BLaER1 treated with 17β-estradiol and CSF1 and Interleukin-3, amounts not matched to agents 10 nM and 100 nM (cell line): ENCODE results near the gene SLC25A41.
A peak's percentile ranks its signal among the peaks of the same experiment; 100 is the strongest.

ENCODE experiments used
- H3K27ac ChIP-seq, 11 experiments: shearing (Covaris generic); formaldehyde crosslinking; 2 replicates each; pipeline ENCODE4 v1.8.1; 2022
- H3K27me3 ChIP-seq, 11 experiments: shearing (Covaris generic); formaldehyde crosslinking; 2 replicates each; pipeline ENCODE4 v1.8.1; 2022
- H3K36me3 ChIP-seq, 11 experiments: shearing (Covaris generic); formaldehyde crosslinking; 2 replicates each; pipeline ENCODE4 v1.8.1; 2022
- H3K4me1 ChIP-seq, 10 experiments: shearing (Covaris generic); formaldehyde crosslinking; 2 replicates each; pipeline ENCODE4 v1.8.1; 2022
- H3K4me2 ChIP-seq, 11 experiments: shearing (Covaris generic); formaldehyde crosslinking; 2 replicates each; pipeline ENCODE4 v1.8.1; 2022
- H3K4me3 ChIP-seq, 10 experiments: shearing (Covaris generic); formaldehyde crosslinking; 2 replicates each; pipeline ENCODE4 v1.8.1; 2022
- H3K9ac ChIP-seq, 11 experiments: shearing (Covaris generic); formaldehyde crosslinking; 2 replicates each; pipeline ENCODE4 v1.8.1; 2022
- H3K9me3 ChIP-seq, 11 experiments: shearing (Covaris generic); formaldehyde crosslinking; replicated peaks in 1 of 11; 2 replicates each; pipeline ENCODE4 v1.8.1; 2022
- H4K20me1 ChIP-seq, 11 experiments: shearing (Covaris generic); formaldehyde crosslinking; 2 replicates each; pipeline ENCODE4 v1.8.1; 2022
- Cebpa-rat ChIP-seq, 11 experiments: shearing (Covaris generic); IDR thresholded peaks; 2 replicates each; pipeline ENCODE4 v1.8.1; 2022

SLC25A41 gene

DNA sequence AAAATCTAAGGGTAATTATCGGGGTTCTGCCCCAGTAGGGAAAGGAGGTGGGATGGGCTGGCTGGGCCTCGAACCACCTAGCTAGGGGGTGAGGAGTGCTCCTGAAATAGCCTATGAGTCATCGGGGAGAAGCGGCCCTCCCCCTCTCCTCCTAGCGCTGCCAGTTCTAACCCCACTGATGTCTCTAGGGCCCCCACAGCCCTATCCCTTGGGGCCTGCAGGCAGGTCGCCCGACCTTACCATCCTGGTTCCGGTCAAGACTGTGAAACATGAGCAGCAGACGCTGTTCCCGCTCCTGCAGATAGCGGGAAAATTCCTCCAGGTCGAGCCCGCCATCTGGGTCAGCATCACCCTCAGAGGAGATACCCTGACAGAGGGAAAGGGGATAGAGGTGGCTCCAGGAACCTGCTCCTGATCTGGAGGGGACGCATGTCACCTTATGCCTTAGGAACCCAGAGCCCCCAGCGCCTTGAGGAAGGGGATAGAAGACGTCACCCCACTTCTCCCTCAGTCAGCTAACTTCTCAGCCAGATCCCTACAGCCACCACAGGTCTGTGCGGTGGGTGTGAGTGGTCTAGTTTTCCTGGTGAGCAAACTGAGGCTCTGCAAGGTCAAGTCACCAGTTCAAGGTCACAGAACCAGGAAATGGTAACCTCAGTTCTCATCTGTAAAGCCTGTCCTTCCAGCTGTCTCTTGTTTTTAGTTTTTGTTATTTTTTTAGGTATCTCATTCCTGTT is 24.6 kb upstream of the SLC25A41 start:
- Histone ChIP-seq H3K9ac (peak overlapping the region; percentile 73 to 86 (median 82); a peak in 21 of 22 replicates), H4K20me1 (peaks cover 0 to 4% (median 0%) of the 10 kb centered on the region in 11 experiments; a peak in 1 of 22 replicates), H3K27ac (peak overlapping the region in 10 of 11 experiments; percentile 27 to 79 (median 66); a peak in 19 of 22 replicates), H3K4me1 (peaks cover 15 to 27% (median 26%) of the 10 kb centered on the region in 10 experiments), H3K27me3 (no peaks in the 10 kb centered on the region; a peak in 1 of 22 replicates), H3K4me2 (peak overlapping the region; percentile 88 to 99 (median 96)), H3K4me3 (peak overlapping the region; percentile 73 to 92 (median 82); a peak in 19 of 20 replicates), H3K9me3 (peaks cover 18 to 30% (median 28%) of the 10 kb centered on the region in 11 experiments), H3K36me3 (peaks cover 32 to 46% (median 38%) of the 10 kb centered on the region in 11 experiments)
- TF ChIP-seq Cebpa-rat (IDR thresholded peaks at IDR 0.05), result no peak

DNA sequence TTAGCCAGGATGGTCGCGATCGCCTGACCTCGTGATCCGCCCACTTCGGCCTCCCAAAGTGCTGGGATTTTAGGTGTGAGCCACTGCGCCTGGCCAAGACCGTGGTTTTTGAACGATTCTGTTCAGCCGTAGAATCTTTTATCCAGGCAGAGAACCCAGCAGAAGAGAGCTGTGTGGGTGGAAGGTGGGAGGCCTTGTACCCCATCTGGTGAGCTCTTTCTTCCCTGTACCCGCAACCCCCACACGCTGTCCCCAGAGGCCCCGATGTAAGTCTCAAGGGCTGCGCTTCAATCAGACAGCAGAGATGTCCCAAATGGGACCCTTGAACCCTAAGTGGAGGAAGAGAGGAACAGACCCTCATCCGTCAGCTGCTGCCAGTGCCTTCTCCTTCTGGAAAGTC is 22.4 kb upstream of the SLC25A41 start:
- no peaks in the 10 kb centered on the region; a peak in 1 of 22 replicates for H3K27me3 ChIP-seq
- H3K27ac ChIP-seq, result no peak overlapping the region
- peaks cover 0 to 4% (median 0%) of the 10 kb centered on the region in 11 experiments; a peak in 1 of 22 replicates for H4K20me1 ChIP-seq
- no peak overlapping the region for H3K4me3 ChIP-seq
- H3K9ac ChIP-seq, result no peak overlapping the region
- peaks cover 15 to 27% (median 26%) of the 10 kb centered on the region in 10 experiments for H3K4me1 ChIP-seq
- peaks cover 44 to 68% (median 54%) of the 10 kb centered on the region in 11 experiments for H3K36me3 ChIP-seq
- no peak overlapping the region for H3K4me2 ChIP-seq
- TF ChIP-seq Cebpa-rat (IDR thresholded peaks at IDR 0.05), result no peak
- peaks cover 18 to 30% (median 28%) of the 10 kb centered on the region in 11 experiments for H3K9me3 ChIP-seq

DNA sequence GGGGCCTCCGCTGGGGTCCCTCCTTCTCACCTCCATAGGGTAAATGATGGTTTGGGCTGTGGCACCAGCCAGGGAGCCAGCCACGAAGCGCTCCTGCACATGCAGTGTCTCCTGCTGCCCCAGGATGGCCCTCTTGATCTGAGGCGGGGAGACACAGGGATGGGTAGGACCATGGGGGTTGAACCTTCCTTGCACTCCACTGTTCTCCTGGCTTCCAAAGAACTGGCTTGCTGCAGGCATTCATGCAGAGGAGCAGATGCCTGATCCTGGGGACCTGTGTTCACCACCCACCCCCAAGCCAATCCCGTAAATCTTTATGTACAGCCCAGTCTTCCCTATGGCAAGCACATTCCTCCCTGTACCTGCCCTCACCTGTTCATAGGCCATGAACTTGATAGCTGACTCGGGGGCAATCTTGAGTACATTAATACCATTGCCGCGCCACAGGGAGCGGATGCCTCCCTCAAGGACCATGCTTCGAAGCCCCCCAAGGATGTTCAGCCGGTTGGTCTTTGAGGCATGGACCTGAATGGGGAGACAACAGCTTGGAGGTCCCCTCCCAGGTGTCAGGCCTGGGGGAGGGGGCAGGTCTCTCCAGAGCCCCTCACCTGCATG is 20.5 kb upstream of the SLC25A41 start:
- Histone ChIP-seq H3K27ac (no peak overlapping the region), H3K4me1 (peaks cover 14 to 21% (median 20%) of the 10 kb centered on the region in 10 experiments), H3K9ac (no peak overlapping the region), H3K4me2 (no peak overlapping the region), H3K9me3 (peaks cover 18 to 30% (median 28%) of the 10 kb centered on the region in 11 experiments), H3K27me3 (no peaks in the 10 kb centered on the region; a peak in 1 of 22 replicates), H3K36me3 (peaks cover 44 to 82% (median 62%) of the 10 kb centered on the region in 11 experiments), H4K20me1 (peaks cover 0 to 4% (median 0%) of the 10 kb centered on the region in 11 experiments; a peak in 1 of 22 replicates), H3K4me3 (0 out of 20 replicates have a peak overlapping the region, but pooled peaks of 1 of the 10 experiments have one; percentile 6)
- TF ChIP-seq Cebpa-rat (IDR thresholded peaks at IDR 0.05), result no peak

DNA sequence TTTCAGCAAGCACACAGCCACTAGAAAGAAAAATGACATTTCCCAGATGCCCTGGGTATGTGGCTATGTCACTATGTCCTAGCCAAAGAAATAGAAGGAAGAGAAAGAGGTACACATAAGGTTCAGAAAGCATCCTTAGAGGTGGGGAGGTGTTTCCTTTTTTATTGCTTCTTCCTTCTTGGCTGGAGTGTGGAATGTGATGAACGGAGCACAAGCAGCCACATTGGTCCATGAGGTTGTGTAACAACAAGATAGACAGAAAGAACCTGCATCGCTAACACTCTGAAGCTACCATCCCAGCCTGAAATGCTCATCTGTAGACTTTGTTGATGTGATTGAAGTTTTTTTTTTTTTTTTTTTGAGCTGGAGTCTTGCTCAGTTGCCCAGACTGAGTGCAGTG is 19.3 kb upstream of the SLC25A41 start:
- peaks cover 44 to 84% (median 62%) of the 10 kb centered on the region in 11 experiments for H3K36me3 ChIP-seq
- H3K27ac ChIP-seq, result no peak overlapping the region
- no peak overlapping the region for H3K4me3 ChIP-seq
- peaks cover 18 to 30% (median 28%) of the 10 kb centered on the region in 11 experiments for H3K9me3 ChIP-seq
- H3K4me1 ChIP-seq, result peaks cover 2 to 10% (median 9%) of the 10 kb centered on the region in 10 experiments
- no peaks in the 10 kb centered on the region for H4K20me1 ChIP-seq
- no peak overlapping the region for H3K9ac ChIP-seq
- TF ChIP-seq Cebpa-rat (IDR thresholded peaks at IDR 0.05), result no peak
- no peak overlapping the region for H3K4me2 ChIP-seq
- H3K27me3 ChIP-seq, result no peaks in the 10 kb centered on the region

DNA sequence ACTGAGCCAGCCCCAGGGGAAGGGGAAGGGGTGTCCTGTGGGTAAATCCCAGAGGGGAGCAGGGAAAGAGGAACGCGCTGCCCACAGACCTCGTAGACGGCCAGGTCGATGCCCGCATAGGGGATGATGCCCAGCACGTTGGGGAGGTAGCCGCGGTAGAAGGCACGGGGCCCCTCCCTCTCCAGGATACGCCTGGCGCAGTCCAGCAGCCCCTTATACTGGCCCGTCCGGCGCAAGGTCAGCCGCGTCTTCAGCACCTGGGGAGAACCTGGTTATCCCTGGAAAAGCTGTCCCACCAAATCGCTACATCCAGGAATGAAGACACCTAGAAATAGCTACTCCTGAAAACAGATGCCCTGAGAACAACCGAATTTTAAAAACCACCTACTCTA is 18.7 kb upstream of the SLC25A41 start:
- Histone ChIP-seq H3K4me1 (peaks cover 0 to 4% (median 2%) of the 10 kb centered on the region in 10 experiments; a peak in 10 of 20 replicates), H3K36me3 (peaks cover 44 to 81% (median 62%) of the 10 kb centered on the region in 11 experiments)

DNA sequence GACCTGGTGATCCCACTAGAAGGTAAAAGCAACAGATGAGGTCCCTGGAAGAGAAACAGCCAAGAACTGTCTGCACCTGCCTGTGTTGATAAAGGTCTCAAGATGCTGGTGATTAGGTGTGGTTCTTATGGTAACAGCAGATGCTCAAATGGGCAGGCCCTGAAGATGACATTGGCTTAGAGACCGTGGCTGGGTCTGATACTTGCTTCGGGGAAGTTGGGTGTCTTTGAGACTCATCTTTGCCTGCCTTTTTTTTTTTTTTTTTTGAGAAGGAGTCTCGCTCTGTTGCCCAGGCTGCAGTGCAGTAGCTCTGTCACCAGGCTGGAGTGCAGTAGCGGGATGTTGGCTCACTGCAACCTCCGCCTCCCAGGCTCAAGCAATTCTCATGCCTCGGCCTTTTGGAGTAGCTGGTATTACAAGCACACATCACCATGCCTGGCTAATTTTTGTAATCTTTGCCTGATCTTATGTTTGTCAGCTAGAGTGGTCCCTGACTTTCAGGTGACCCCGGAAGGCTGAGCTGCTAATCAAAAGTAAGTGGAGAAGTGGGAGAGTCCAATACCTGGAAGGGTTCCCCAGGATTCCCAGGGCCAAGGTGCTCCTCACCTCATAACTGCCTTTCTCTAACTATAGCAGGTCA is 18.1 kb upstream of the SLC25A41 start:
- no peak overlapping the region for H3K4me3 ChIP-seq
- H4K20me1 ChIP-seq, result no peaks in the 10 kb centered on the region
- peaks cover 44 to 79% (median 64%) of the 10 kb centered on the region in 11 experiments for H3K36me3 ChIP-seq
- H3K9me3 ChIP-seq, result peaks cover 18 to 30% (median 28%) of the 10 kb centered on the region in 11 experiments
- H3K27ac ChIP-seq, result no peak overlapping the region
- H3K9ac ChIP-seq, result no peak overlapping the region
- no peak overlapping the region for H3K4me2 ChIP-seq
- no peak for TF ChIP-seq Cebpa-rat (IDR thresholded peaks at IDR 0.05)
- H3K4me1 ChIP-seq, result peaks cover 0 to 8% (median 0%) of the 10 kb centered on the region in 10 experiments; a peak in 3 of 20 replicates
- H3K27me3 ChIP-seq, result no peaks in the 10 kb centered on the region

More for the DNA sequence above, 18.7 kb upstream of the SLC25A41 start:
- Histone ChIP-seq H3K9ac (no peak overlapping the region), H3K4me3 (no peak overlapping the region), H3K27me3 (no peaks in the 10 kb centered on the region), H3K4me2 (no peak overlapping the region), H4K20me1 (no peaks in the 10 kb centered on the region), H3K27ac (no peak overlapping the region), H3K9me3 (peaks cover 18 to 30% (median 28%) of the 10 kb centered on the region in 11 experiments)
- TF ChIP-seq Cebpa-rat (IDR thresholded peaks at IDR 0.05), result no peak

DNA sequence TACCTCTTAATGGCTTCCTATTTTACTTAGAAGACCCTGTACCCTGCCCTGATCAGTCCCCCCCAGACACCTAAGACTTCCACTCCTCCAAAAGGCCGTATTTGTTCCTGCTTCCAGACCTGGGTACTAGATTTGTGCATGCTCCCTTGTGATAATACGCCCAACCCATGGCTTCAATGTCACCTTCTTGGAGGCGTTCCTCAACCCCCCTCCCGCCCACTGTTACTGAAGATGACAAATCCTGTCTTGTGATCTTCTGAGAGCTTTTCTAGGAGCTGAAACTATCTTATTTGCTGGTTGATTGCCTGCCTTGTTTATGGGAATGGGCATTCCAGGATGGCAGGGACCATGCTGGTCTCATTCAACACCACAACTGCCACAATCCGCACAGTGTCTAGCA is 16.6 kb upstream of the SLC25A41 start:
- no peak overlapping the region for H3K4me3 ChIP-seq
- H3K36me3 ChIP-seq, result peaks cover 37 to 79% (median 62%) of the 10 kb centered on the region in 11 experiments
- H3K27me3 ChIP-seq, result no peaks in the 10 kb centered on the region
- no peak overlapping the region for H3K9ac ChIP-seq
- H3K9me3 ChIP-seq, result peaks cover 15 to 18% (median 17%) of the 10 kb centered on the region in 11 experiments
- no peaks in the 10 kb centered on the region for H4K20me1 ChIP-seq
- H3K27ac ChIP-seq, result no peak overlapping the region
- no peak overlapping the region for H3K4me2 ChIP-seq
- TF ChIP-seq Cebpa-rat (IDR thresholded peaks at IDR 0.05), result no peak
- peaks cover 0 to 8% (median 0%) of the 10 kb centered on the region in 10 experiments; a peak in 3 of 20 replicates for H3K4me1 ChIP-seq

DNA sequence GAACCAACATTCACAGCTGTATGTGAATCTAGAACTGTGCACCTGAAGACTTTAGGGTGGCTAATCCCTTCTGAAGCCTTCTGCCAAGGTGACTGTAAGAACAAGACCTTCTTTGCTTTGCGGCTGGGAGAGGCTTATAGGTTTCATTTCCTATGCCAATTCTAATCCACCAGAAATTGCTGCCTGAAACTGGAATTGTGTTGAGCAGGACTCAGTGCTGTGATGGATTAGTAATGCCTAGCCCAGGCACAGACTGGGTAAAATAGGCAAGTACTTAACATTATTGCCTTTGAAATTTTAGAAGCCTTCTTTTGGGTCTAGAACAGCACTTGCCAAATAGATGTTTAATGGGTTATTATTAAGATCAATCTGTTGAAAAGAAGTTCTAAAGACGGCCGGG is 14.5 kb upstream of the SLC25A41 start:
- H3K9me3 ChIP-seq, result no peaks in the 10 kb centered on the region; a peak in 4 of 22 replicates
- H3K9ac ChIP-seq, result no peak overlapping the region
- no peaks in the 10 kb centered on the region; a peak in 1 of 22 replicates for H4K20me1 ChIP-seq
- no peaks in the 10 kb centered on the region for H3K27me3 ChIP-seq
- no peak for TF ChIP-seq Cebpa-rat (IDR thresholded peaks at IDR 0.05)
- no peak overlapping the region for H3K27ac ChIP-seq
- H3K4me3 ChIP-seq, result no peak overlapping the region
- H3K4me1 ChIP-seq, result peaks cover 0 to 8% (median 0%) of the 10 kb centered on the region in 10 experiments; a peak in 3 of 20 replicates
- no peak overlapping the region for H3K4me2 ChIP-seq
- H3K36me3 ChIP-seq, result peaks cover 17 to 72% (median 47%) of the 10 kb centered on the region in 11 experiments; a peak in 20 of 22 replicates
